Activated T-helper 9 cell treated with anti-CD3 and anti-CD28 coated beads, Interleukin-2, amount 50 U/mL, for 16 hours (primary cell): ENCODE results near the gene AS3MT.
"Not testable (repeated sequence)": the region's sequence is repeated elsewhere in the genome, so short reads cannot be mapped to it uniquely, and the experiment has no call there.

Experiments
- DNase-seq: peaks from one replicate; pipeline ENCODE4 v3.0.0-alpha.2; 2020; ENCODE audit warnings: low read depth

Gene AS3MT

GRCh38 chr10:102919992-102920739 lies 50.9 kb downstream of the AS3MT start:
- DNase-seq: no peak

GRCh38 chr10:102923601-102924000 lies 54.3 kb downstream of the AS3MT start:
- no peak for DNase-seq

- no peak for DNase-seq
Observed at GRCh38 chr10:102926842-102927241, 57.6 kb downstream of the AS3MT start.

- DNase-seq: no peak
Observed at GRCh38 chr10:102927311-102928010, 58.2 kb downstream of the AS3MT start.

GRCh38 chr10:102928442-102928841 lies 59.2 kb downstream of the AS3MT start:
- not testable (repeated sequence) for DNase-seq

GRCh38 chr10:102930720-102931119 lies 61.5 kb downstream of the AS3MT start:
- no peak for DNase-seq

GRCh38 chr10:102931643-102932042 lies 62.4 kb downstream of the AS3MT start:
- no peak for DNase-seq

GRCh38 chr10:102935505-102935904 lies 66.2 kb downstream of the AS3MT start:
- no peak for DNase-seq

GRCh38 chr10:102935939-102936605 lies 66.8 kb downstream of the AS3MT start:
- DNase-seq: no peak

GRCh38 chr10:102941401-102941800 lies 72.1 kb downstream of the AS3MT start:
- DNase-seq: no peak

- no peak for DNase-seq
Observed at GRCh38 chr10:102945449-102945848, 76.2 kb downstream of the AS3MT start.

- DNase-seq: no peak
Observed at GRCh38 chr10:102945962-102946361, 76.7 kb downstream of the AS3MT start.

GRCh38 chr10:102946992-102947391 lies 77.7 kb downstream of the AS3MT start:
- DNase-seq: no peak

GRCh38 chr10:102948176-102948575 lies 78.9 kb downstream of the AS3MT start:
- DNase-seq: no peak

- no peak for DNase-seq
Observed at GRCh38 chr10:102948786-102949185, 79.5 kb downstream of the AS3MT start.

GRCh38 chr10:102949916-102950315 lies 80.6 kb downstream of the AS3MT start:
- no peak for DNase-seq

- no peak for DNase-seq
Observed at GRCh38 chr10:102951316-102951715, 82.0 kb downstream of the AS3MT start.
